Measurements from ENCODE around the gene CELF2.

GRCh38 chr10:11378835-11379234 is 361.2 kb downstream of the CELF2 start:
- TF ChIP-seq POLR2G (IDR thresholded peaks at IDR 0.05; ENCODE audit: low read depth, low read length) (no peak), YY1 (IDR thresholded peaks at IDR 0.05; ENCODE audit: borderline replicate concordance in 1 of 3, control insufficient read depth in 1 of 3, extremely low read depth in 1 of 3, insufficient read depth in 3 of 3, insufficient read length in 1 of 3, insufficient replicate concordance in 2 of 3, low read depth in 1 of 3, low read length in 2 of 3) (no peak), POLR2AphosphoS5 (IDR thresholded peaks at IDR 0.05; ENCODE audit: control insufficient read depth, insufficient read depth, low read depth, low read length) (no peak), HDAC8 (tag; IDR thresholded peaks at IDR 0.05) (no peak), ZBED1 (IDR thresholded peaks at IDR 0.05) (no peak)

All from K562 (cell line).